HL-60 (cell line): Measurements from ENCODE around the gene PELI2.

ENCODE experiments used
- DNase-seq, 2 experiments: peaks; one replicate each; pipeline ENCODE4 v3.0.0-alpha.2; 2010 to 2020; ENCODE audit warnings: low read depth in 1 of 2, low spot score in 1 of 2
- H3K27ac ChIP-seq: fragments of 250-450 bp; sonication (Bioruptor Pico); replicated peaks from 2 replicates; pipeline ENCODE4 v1.5.1; 2020; ENCODE audit warnings: mild to moderate bottlenecking, moderate library complexity
- H3K27me3 ChIP-seq: fragments of 250-450 bp; sonication (Bioruptor Pico); 2 replicates; pipeline ENCODE4 v1.5.1; 2021; ENCODE audit warnings: mild to moderate bottlenecking, moderate library complexity; ENCODE audit not compliant: insufficient read depth, poor library complexity, severe bottlenecking
- H3K4me3 ChIP-seq: replicated peaks from 2 replicates; pipeline ENCODE4 v1.5.1; 2011; ENCODE audit warnings: mild to moderate bottlenecking, control low read depth, low read length; ENCODE audit not compliant: insufficient read depth
- GABPA ChIP-seq: IDR thresholded peaks from 2 replicates; pipeline ENCODE4 v1.6.1; 2012; ENCODE audit warnings: low read depth
- POLR2AphosphoS5 ChIP-seq: IDR thresholded peaks from 2 replicates; pipeline ENCODE4 v1.6.1; 2012; ENCODE audit warnings: low read depth
- SPI1 ChIP-seq: IDR thresholded peaks from 2 replicates; pipeline ENCODE4 v1.6.1; 2012; ENCODE audit warnings: low read depth, mild to moderate bottlenecking, borderline replicate concordance
- TF ChIP-seq, protein P1 (sequence below): IDR thresholded peaks from one replicate; pipeline ENCODE4 v1.5.1; 2011; ENCODE audit warnings: low read length, control low read depth, inconsistent platforms; ENCODE audit not compliant: insufficient read depth
- TF ChIP-seq, protein P2 (sequence below): IDR thresholded peaks from 2 replicates; pipeline ENCODE4 v1.6.1; 2012; ENCODE audit warnings: low read depth; ENCODE audit not compliant: insufficient replicate concordance

PELI2 gene

DNA sequence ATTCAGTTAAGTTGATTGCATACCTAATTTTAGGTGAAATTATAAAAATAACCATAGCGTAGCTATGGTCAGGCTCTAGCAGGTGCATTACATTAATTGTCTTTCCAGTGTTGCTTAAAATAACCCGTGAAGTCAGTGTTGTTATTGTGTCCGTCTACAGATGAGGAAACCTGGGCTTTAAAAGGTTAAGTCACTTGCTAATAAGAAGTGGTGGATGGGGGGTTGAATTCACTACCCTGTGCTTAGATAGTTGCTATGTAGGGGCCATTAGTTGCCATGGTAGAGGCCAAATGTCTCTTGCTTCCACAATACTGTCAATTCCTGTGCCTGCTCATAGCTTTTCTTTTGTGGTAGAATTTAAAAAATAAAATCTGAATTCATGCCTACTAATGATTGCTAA lies 174.8 kb downstream of the PELI2 start:
- H3K27me3 ChIP-seq, result no peaks in the 10 kb centered on the region
- no peak overlapping the region for H3K27ac ChIP-seq
- DNase-seq, result no peak
- TF ChIP-seq SPI1, result no peak
- no peak overlapping the region for H3K4me3 ChIP-seq

DNA sequence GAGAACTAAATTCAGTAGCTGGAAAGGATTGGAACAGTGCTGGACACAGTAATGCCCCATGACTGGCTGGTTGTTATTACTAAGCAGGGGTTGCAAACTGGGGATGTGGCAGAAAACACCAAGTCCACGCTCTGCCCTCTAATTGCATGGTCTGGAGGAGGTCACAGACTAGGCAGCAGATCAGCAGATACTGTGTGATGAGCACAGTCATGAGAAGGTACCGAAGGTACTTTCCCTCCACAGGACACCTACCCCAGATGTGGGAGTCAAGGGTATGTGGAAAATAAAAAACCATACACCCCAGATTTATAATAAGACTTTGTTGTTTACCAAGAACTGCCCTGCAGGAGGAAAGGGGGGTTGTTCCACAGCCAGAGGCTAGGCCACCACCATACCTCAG lies 175.3 kb downstream of the PELI2 start:
- Histone ChIP-seq H3K27ac (no peak overlapping the region), H3K27me3 (no peaks in the 10 kb centered on the region), H3K4me3 (no peak overlapping the region)
- TF ChIP-seq, protein P1, sequence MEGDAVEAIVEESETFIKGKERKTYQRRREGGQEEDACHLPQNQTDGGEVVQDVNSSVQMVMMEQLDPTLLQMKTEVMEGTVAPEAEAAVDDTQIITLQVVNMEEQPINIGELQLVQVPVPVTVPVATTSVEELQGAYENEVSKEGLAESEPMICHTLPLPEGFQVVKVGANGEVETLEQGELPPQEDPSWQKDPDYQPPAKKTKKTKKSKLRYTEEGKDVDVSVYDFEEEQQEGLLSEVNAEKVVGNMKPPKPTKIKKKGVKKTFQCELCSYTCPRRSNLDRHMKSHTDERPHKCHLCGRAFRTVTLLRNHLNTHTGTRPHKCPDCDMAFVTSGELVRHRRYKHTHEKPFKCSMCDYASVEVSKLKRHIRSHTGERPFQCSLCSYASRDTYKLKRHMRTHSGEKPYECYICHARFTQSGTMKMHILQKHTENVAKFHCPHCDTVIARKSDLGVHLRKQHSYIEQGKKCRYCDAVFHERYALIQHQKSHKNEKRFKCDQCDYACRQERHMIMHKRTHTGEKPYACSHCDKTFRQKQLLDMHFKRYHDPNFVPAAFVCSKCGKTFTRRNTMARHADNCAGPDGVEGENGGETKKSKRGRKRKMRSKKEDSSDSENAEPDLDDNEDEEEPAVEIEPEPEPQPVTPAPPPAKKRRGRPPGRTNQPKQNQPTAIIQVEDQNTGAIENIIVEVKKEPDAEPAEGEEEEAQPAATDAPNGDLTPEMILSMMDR, result no peak
- TF ChIP-seq GABPA (no peak), POLR2AphosphoS5 (no peak), SPI1 (no peak)
- TF ChIP-seq, protein P2, sequence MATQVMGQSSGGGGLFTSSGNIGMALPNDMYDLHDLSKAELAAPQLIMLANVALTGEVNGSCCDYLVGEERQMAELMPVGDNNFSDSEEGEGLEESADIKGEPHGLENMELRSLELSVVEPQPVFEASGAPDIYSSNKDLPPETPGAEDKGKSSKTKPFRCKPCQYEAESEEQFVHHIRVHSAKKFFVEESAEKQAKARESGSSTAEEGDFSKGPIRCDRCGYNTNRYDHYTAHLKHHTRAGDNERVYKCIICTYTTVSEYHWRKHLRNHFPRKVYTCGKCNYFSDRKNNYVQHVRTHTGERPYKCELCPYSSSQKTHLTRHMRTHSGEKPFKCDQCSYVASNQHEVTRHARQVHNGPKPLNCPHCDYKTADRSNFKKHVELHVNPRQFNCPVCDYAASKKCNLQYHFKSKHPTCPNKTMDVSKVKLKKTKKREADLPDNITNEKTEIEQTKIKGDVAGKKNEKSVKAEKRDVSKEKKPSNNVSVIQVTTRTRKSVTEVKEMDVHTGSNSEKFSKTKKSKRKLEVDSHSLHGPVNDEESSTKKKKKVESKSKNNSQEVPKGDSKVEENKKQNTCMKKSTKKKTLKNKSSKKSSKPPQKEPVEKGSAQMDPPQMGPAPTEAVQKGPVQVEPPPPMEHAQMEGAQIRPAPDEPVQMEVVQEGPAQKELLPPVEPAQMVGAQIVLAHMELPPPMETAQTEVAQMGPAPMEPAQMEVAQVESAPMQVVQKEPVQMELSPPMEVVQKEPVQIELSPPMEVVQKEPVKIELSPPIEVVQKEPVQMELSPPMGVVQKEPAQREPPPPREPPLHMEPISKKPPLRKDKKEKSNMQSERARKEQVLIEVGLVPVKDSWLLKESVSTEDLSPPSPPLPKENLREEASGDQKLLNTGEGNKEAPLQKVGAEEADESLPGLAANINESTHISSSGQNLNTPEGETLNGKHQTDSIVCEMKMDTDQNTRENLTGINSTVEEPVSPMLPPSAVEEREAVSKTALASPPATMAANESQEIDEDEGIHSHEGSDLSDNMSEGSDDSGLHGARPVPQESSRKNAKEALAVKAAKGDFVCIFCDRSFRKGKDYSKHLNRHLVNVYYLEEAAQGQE, result no peak
- no peak for DNase-seq

DNA sequence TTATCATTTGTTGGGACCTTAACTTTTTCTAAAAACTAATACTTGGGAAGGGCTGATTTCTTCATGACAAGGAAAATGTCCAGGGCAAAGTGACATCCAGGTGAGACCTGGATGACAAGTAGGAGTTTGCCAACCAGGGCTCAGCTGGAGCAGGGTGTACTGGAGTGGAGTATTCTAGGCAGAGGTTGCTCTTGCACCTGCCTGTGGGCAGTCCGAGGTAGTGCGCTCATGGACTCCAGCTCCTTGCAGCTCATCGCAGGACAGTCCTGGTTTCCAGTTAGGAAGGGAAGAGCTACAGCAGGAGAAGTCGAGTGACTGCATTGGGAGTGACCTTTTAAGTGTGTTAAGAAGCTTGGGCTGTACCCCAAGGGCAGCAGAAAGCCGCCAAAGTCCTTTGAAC lies 175.9 kb downstream of the PELI2 start:
- no peak overlapping the region for H3K4me3 ChIP-seq
- no peak for DNase-seq
- no peaks in the 10 kb centered on the region for H3K27me3 ChIP-seq

DNA sequence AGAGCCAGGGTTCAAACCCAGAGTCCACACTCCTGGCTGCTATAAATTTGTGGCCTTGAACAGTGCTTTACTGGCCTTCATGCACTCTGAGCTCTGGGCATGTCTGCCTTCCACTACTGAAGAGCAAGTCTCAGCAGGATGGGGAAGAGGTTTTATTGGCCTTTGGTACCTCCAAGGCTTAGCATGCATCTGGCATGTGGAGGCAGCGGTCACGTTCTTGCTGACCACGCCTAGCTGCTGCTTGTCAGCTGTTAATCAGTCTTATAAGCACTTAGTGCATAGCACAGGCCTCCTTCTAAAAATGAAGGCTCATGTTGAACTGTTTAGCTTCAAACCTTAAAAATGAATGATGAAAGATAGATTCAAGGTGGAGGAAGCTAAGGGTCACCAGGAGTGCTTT lies 177.5 kb downstream of the PELI2 start:
- TF ChIP-seq SPI1 (no peak), GABPA (no peak), POLR2AphosphoS5 (no peak)
- TF ChIP-seq, protein P1, result no peak
- Histone ChIP-seq H3K4me3 (no peak overlapping the region), H3K27me3 (no peaks in the 10 kb centered on the region), H3K27ac (no peak overlapping the region)
- DNase-seq, result no peak

More for the DNA sequence above, 175.9 kb downstream of the PELI2 start:
- no peak overlapping the region for H3K27ac ChIP-seq
- TF ChIP-seq GABPA (no peak), SPI1 (no peak), POLR2AphosphoS5 (no peak)
- TF ChIP-seq, protein P2, result no peak
- TF ChIP-seq, protein P1, result peak; percentile 2
